Neural cell (in vitro differentiated cells): ENCODE data around the gene RPL7A. TPM values are rescaled to one million over a fixed set of nuclear protein-coding genes. Genes with fewer than 3 reads are reported as not detected.
"Not testable (repeated sequence)": the region's sequence is repeated elsewhere in the genome, so short reads cannot be mapped to it uniquely, and the experiment has no call there.

Source experiments
- H2AFZ ChIP-seq: fragments of 200-600, 300-800 bp; sonication (generic), shearing (Covaris generic); 2 replicates; pipeline ENCODE4 v1.6.0; 2014; ENCODE audit warnings: low read depth, mild to moderate bottlenecking, antibody characterized with exemption, low read length, moderate library complexity
- H3F3A ChIP-seq: fragments of 200-600 bp; shearing (Covaris generic); 2 replicates; pipeline ENCODE4 v1.6.1; 2016; ENCODE audit warnings: mild to moderate bottlenecking, moderate library complexity, mixed read lengths, antibody characterized with exemption, low read length; ENCODE audit not compliant: insufficient read depth, poor library complexity, severe bottlenecking
- H3K27ac ChIP-seq: fragments of 200-600, 300-800 bp; sonication (generic), shearing (Covaris generic); 2 replicates; pipeline ENCODE4 v1.5.1; 2014; ENCODE audit warnings: mild to moderate bottlenecking, low read length, moderate library complexity
- H3K27me3 ChIP-seq: fragments of 300-800, 200-600 bp; sonication (generic), shearing (Covaris generic); 2 replicates; pipeline ENCODE4 v1.6.0; 2014; ENCODE audit warnings: mild to moderate bottlenecking, low read depth, low read length, moderate library complexity; ENCODE audit not compliant: insufficient read depth
- H3K36me3 ChIP-seq: fragments of 300-800, 200-600 bp; sonication (generic), shearing (Covaris generic); 2 replicates; pipeline ENCODE4 v1.5.1; 2014; ENCODE audit warnings: mild to moderate bottlenecking, antibody characterized with exemption, low read length, moderate library complexity; ENCODE audit not compliant: insufficient read depth
- H3K4me2 ChIP-seq: fragments of 300-800, 200-600 bp; sonication (generic), shearing (Covaris generic); 2 replicates; pipeline ENCODE4 v1.6.0; 2014; ENCODE audit warnings: mild to moderate bottlenecking, low read length
- H3K4me3 ChIP-seq: fragments of 300-800, 200-600 bp; sonication (generic), shearing (Covaris generic); 2 replicates; pipeline ENCODE4 v1.5.1; 2014; ENCODE audit warnings: mild to moderate bottlenecking, low read length, moderate library complexity
- H3K79me2 ChIP-seq: fragments of 200-600 bp; shearing (Covaris generic); replicated peaks from 2 replicates; pipeline ENCODE4 v1.6.0; 2014; ENCODE audit warnings: mild to moderate bottlenecking, low read length, moderate library complexity; ENCODE audit not compliant: insufficient read depth
- H3K9ac ChIP-seq: fragments of 300-800, 200-600 bp; sonication (generic), shearing (Covaris generic); 2 replicates; pipeline ENCODE4 v1.6.1; 2016; ENCODE audit warnings: mild to moderate bottlenecking, low read length, mixed read lengths
- H3K9me2 ChIP-seq: fragments of 200-600 bp; shearing (Covaris generic); 2 replicates; pipeline ENCODE4 v1.6.1; 2016; ENCODE audit warnings: mild to moderate bottlenecking, low read length, mixed read lengths; ENCODE audit not compliant: insufficient read depth
- H3K9me3 ChIP-seq: fragments of 200-600, 300-800 bp; sonication (generic), shearing (Covaris generic); 2 replicates; pipeline ENCODE4 v1.6.1; 2016; ENCODE audit warnings: mild to moderate bottlenecking, mixed run types, low read length, moderate library complexity, mixed read lengths
- H4K20me1 ChIP-seq: fragments of 200-600 bp; shearing (Covaris generic); 2 replicates; pipeline ENCODE4 v1.6.1; 2016; ENCODE audit warnings: mild to moderate bottlenecking, mixed run types; ENCODE audit not compliant: insufficient read depth
- EP300 ChIP-seq: fragments of 450-650 bp; conservative IDR thresholded peaks from 2 replicates; pipeline ENCODE4 v1.6.1; 2014; ENCODE audit warnings: antibody characterized with exemption, mild to moderate bottlenecking, moderate library complexity; ENCODE audit not compliant: poor library complexity, severe bottlenecking
- EZH2 ChIP-seq: fragments of 200-600, 300-800 bp; shearing (Covaris generic), sonication (generic); IDR thresholded peaks from 2 replicates; pipeline ENCODE4 v1.6.1; 2014; ENCODE audit warnings: antibody characterized with exemption, low read length, borderline replicate concordance, mild to moderate bottlenecking; ENCODE audit not compliant: insufficient read depth, poor library complexity, severe bottlenecking
- MXI1 ChIP-seq: fragments of 450-650 bp; conservative IDR thresholded peaks from 2 replicates; pipeline ENCODE4 v1.6.1; 2014; ENCODE audit warnings: antibody characterized with exemption, mild to moderate bottlenecking; ENCODE audit not compliant: poor library complexity, severe bottlenecking
- POLR2AphosphoS5 ChIP-seq: IDR thresholded peaks from 2 replicates; pipeline ENCODE4 v1.6.1; 2012
- RAD21 ChIP-seq: fragments of 450-650 bp; conservative IDR thresholded peaks from 2 replicates; pipeline ENCODE4 v1.6.1; 2014; ENCODE audit warnings: antibody characterized with exemption, mild to moderate bottlenecking, moderate library complexity
- SMC3 ChIP-seq: fragments of 450-650 bp; conservative IDR thresholded peaks from 2 replicates; pipeline ENCODE4 v1.6.1; 2014; ENCODE audit warnings: antibody characterized with exemption, mild to moderate bottlenecking, moderate library complexity; ENCODE audit not compliant: poor library complexity
- TAF1 ChIP-seq: IDR thresholded peaks from 2 replicates; pipeline ENCODE4 v1.6.1; 2012; ENCODE audit warnings: low read depth
- polyA plus RNA-seq: library from polyadenylated mRNA; depleted of rRNA; stranded (reverse); fragments of >200 nt; gene quantifications from 2 replicates; pipeline ENCODE4 v1.2.3, GENCODE V29; 2014
- TF ChIP-seq, protein P1 (sequence below): IDR thresholded peaks from 2 replicates; pipeline ENCODE4 v1.6.1; 2012; ENCODE audit warnings: borderline replicate concordance
- TF ChIP-seq, protein P2 (sequence below): fragments of 450-650 bp; IDR thresholded peaks from 2 replicates; pipeline ENCODE4 v1.5.1; 2014; ENCODE audit warnings: antibody characterized with exemption, mild to moderate bottlenecking, moderate library complexity; ENCODE audit not compliant: poor library complexity, severe bottlenecking

Gene RPL7A
- polyA plus RNA-seq, 1 donor from 2014 or later: 1,987 TPM

DNA sequence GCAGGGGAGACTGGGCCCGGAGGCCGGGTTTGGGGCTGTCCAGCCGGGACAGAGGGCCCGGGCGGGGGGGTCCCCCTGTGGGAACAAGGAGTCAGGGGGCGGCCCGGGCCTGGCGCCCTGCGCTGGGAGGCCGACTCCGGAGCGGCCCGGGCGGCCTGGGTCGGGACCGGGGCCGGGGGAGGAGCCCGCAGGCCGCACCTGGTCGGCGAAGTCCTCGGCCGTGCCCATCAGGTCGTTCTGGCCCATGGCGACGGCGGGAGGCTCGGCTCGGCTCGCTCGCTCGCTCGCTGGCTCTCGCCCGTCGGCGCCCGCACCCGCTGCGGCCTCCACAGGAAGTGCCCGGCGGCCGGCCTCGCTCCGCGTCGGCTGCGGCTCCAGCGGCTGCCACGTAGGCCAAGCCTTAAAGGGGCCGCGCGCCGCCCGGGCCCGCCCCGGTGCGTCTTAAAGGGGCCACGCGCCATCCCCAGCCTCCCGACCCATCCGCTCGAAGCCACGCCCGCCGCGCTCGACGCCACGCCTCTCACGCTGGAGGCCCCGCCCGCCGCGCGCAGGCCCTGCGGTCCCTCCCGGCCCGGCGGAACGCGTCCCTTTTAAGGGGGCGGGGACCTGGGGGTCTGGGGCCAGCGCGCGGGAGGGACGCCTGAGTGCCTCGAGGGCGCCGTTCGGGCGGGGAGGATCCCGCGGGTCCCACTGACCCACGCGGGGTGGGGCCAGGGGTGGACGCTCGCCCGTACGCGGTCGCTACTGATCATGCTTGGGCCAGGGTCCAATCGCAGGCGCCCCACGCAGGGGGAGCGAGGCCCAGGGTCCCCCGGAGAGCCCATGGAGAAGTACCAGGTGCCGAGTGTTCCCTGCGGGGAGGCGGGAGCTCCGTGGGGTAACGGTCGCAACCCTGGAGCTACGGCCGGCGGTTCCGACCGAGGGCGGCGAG, 28.0 kb downstream of the RPL7A start, which contains the start of the genes STKLD1 and SURF4:
STKLD1 (plus strand) TSS at position 643 of the 931 bp plus-strand sequence; CDS start at position 751, 108 bp downstream.
SURF4 (minus strand) TSS at position 337 of the 931 bp plus-strand sequence; CDS start at position 246, 91 bp downstream.
- H2AFZ ChIP-seq: peak within 1 kb of the TSS; percentile 73
- H3K27ac ChIP-seq: peak within 1 kb of the TSS; percentile 49
- H3K9me2 ChIP-seq: no peaks in the 10 kb centered on the region
- peak within 1 kb of the TSS; percentile 91 for H3K4me3 ChIP-seq
- H4K20me1 ChIP-seq: no peaks in the 10 kb centered on the region
- H3F3A ChIP-seq: no peaks in the 10 kb centered on the region
- no peaks in the 10 kb centered on the region for H3K36me3 ChIP-seq
- TF ChIP-seq, protein P1, sequence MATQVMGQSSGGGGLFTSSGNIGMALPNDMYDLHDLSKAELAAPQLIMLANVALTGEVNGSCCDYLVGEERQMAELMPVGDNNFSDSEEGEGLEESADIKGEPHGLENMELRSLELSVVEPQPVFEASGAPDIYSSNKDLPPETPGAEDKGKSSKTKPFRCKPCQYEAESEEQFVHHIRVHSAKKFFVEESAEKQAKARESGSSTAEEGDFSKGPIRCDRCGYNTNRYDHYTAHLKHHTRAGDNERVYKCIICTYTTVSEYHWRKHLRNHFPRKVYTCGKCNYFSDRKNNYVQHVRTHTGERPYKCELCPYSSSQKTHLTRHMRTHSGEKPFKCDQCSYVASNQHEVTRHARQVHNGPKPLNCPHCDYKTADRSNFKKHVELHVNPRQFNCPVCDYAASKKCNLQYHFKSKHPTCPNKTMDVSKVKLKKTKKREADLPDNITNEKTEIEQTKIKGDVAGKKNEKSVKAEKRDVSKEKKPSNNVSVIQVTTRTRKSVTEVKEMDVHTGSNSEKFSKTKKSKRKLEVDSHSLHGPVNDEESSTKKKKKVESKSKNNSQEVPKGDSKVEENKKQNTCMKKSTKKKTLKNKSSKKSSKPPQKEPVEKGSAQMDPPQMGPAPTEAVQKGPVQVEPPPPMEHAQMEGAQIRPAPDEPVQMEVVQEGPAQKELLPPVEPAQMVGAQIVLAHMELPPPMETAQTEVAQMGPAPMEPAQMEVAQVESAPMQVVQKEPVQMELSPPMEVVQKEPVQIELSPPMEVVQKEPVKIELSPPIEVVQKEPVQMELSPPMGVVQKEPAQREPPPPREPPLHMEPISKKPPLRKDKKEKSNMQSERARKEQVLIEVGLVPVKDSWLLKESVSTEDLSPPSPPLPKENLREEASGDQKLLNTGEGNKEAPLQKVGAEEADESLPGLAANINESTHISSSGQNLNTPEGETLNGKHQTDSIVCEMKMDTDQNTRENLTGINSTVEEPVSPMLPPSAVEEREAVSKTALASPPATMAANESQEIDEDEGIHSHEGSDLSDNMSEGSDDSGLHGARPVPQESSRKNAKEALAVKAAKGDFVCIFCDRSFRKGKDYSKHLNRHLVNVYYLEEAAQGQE: no peak
- TF ChIP-seq EZH2 (no peak), RAD21 (no peak), MXI1 (peak; percentile 68), SMC3 (no peak), TAF1 (peak; percentile 20), EP300 (peak; percentile 14), POLR2AphosphoS5 (peak; percentile 36)
- TF ChIP-seq, protein P2, sequence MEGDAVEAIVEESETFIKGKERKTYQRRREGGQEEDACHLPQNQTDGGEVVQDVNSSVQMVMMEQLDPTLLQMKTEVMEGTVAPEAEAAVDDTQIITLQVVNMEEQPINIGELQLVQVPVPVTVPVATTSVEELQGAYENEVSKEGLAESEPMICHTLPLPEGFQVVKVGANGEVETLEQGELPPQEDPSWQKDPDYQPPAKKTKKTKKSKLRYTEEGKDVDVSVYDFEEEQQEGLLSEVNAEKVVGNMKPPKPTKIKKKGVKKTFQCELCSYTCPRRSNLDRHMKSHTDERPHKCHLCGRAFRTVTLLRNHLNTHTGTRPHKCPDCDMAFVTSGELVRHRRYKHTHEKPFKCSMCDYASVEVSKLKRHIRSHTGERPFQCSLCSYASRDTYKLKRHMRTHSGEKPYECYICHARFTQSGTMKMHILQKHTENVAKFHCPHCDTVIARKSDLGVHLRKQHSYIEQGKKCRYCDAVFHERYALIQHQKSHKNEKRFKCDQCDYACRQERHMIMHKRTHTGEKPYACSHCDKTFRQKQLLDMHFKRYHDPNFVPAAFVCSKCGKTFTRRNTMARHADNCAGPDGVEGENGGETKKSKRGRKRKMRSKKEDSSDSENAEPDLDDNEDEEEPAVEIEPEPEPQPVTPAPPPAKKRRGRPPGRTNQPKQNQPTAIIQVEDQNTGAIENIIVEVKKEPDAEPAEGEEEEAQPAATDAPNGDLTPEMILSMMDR: no peak
- H3K27me3 ChIP-seq: no peaks in the 10 kb centered on the region
- peak within 1 kb of the TSS; percentile 84 for H3K9ac ChIP-seq
- H3K4me2 ChIP-seq: peak within 1 kb of the TSS; percentile 99
- H3K9me3 ChIP-seq: no peaks in the 10 kb centered on the region
- H3K79me2 ChIP-seq: peaks cover 33% of the 10 kb centered on the region

DNA sequence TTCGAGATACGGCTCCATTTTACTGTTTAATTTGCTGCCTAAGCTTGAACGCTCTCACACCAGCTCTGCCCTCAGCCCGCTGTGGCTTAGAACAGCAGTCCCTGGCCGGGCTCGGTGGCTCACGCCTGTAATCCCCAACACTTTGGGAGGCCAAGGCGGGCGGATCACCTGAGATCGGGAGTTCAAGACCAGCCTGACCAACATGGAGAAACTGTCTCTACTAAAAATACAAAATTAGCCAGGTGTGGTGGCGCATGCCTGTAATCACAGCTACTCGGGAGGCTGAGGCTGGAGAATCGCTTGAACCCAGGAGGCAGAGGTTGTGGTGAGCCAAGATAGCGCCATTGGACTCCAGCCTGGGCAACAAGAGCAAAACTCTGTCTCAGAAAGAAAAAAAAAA, 29.3 kb downstream of the RPL7A start:
- not testable (repeated sequence) for H2AFZ ChIP-seq, H3K4me3 ChIP-seq

More for the DNA sequence above, 29.3 kb downstream of the RPL7A start:
- not testable (repeated sequence) for H3K36me3 ChIP-seq, H3K27me3 ChIP-seq, H3K9ac ChIP-seq, H3K9me3 ChIP-seq, H3F3A ChIP-seq, H4K20me1 ChIP-seq, H3K4me2 ChIP-seq, H3K27ac ChIP-seq, H3K9me2 ChIP-seq
- peaks cover 27% of the 10 kb centered on the region for H3K79me2 ChIP-seq
